Measurements from ENCODE around the gene RYR2. TPM values are rescaled to one million over a fixed set of nuclear protein-coding genes. Genes with fewer than 3 reads are reported as not detected.

The RYR2 gene
- total and polyA plus RNA-seq, 4 donors: 9.2 to 31.2 (median 17.3) TPM

DNA sequence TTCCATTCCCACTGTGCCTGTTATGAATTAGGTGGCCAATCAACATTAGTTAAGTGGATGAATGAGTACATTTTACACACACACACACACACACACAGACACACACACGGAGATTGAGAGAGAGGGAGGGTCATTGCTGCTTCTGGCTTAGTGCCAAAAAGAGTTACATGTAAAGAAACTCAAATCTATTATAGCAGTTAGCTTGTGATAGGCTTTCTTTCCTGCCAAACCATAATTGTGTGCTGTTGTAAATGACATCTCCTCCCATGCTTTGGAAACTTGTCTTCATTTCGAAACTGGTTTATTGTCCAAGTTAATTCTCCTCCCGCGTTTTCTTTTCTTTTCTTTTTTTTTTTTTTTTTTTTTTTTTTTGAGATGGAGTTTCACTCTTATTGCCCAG, 36.3 kb upstream of the RYR2 start:
- no peaks in the 10 kb centered on the region for H3K27me3 ChIP-seq (ENCODE audit: control insufficient read depth, insufficient read depth, low read length)

DNA sequence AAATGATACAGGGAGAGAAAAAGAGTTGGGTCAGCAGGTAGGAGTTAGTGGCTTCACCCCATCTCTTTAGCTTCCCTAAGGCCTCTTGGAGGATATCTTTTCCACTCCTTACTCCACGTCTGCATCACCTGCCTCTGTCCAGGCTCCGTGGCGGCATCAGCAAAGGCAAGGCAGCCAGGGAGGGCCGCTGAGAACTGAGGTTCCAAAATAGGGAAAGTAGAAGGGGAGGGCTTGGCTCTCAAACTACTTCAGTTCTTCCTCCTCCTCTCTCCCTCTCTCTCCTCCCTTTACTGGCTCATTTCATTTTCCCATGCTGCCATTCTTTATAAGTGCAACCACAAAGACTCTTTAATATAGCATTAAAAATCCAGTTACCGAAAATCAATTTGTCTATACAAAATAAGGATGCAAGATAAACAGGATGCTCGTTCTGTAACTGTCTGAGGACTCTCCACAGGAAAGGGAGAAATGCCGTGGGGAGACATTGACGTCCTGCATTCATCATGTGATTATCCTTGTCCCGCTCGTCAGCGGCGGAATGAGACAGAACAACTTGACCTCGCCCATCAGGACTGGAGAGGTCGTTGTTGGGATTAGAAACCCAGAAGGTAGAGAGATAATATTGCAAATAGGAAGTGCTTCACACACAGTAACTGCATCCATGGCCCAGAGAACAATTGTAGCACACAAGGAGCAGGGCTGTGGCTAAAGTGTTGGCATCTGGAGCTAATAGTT, 34.7 kb upstream of the RYR2 start:
- 89% methylated on average over 8 of the region's 14 CpGs for WGBS (ENCODE audit: insufficient coverage)
- H3K9me3 ChIP-seq (ENCODE audit: control insufficient read depth, insufficient read depth, low read length): no peaks in the 10 kb centered on the region
- H3K27me3 ChIP-seq (ENCODE audit: control insufficient read depth, insufficient read depth, low read length): no peaks in the 10 kb centered on the region
- H3K4me3 ChIP-seq (ENCODE audit: low read depth, low read length): no peak overlapping the region
- no peaks in the 10 kb centered on the region for H3K4me1 ChIP-seq (ENCODE audit: control insufficient read depth, insufficient read depth, low read length)
- no peaks in the 10 kb centered on the region for H3K36me3 ChIP-seq (ENCODE audit: control insufficient read depth, insufficient read depth, low read length)
- no peak for DNase-seq (ENCODE audit: low read depth in 4 of 6, low spot score in 6 of 6)
- no peak overlapping the region for H3K27ac ChIP-seq (ENCODE audit: low read depth, low read length)

More for the DNA sequence above, 36.3 kb upstream of the RYR2 start:
- Histone ChIP-seq H3K36me3 (ENCODE audit: control insufficient read depth, insufficient read depth, low read length) (no peaks in the 10 kb centered on the region), H3K9me3 (ENCODE audit: control insufficient read depth, insufficient read depth, low read length) (no peaks in the 10 kb centered on the region), H3K4me3 (ENCODE audit: low read depth, low read length) (no peak overlapping the region), H3K4me1 (ENCODE audit: control insufficient read depth, insufficient read depth, low read length) (no peaks in the 10 kb centered on the region), H3K27ac (ENCODE audit: low read depth, low read length) (no peak overlapping the region)
- peak in 1 of 6 donors; percentile 43 for DNase-seq (ENCODE audit: low read depth in 4 of 6, low spot score in 6 of 6)
- no CpG with 5 or more reads among the region's 4 CpGs for WGBS (ENCODE audit: insufficient coverage)

DNA sequence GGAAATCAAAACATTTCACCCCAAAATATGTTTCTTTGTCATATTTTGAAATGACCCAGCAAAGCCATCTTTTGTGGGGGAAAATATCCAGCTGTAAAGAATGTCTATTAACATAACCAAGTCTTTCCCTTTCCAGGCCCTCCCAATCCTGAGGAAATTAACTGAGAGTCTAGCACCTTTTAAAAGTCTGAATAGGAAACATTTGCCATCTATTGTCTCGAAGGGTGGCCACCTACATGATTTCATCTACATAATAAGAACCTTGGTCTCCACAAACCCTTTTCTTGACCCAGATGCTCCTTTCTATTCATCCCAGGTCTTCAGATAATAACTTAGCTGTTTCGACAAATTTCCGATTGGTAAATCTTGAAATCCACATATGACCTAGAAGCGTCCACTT, 32.4 kb upstream of the RYR2 start:
- Histone ChIP-seq H3K4me3 (ENCODE audit: low read depth, low read length) (no peak overlapping the region), H3K4me1 (ENCODE audit: control insufficient read depth, insufficient read depth, low read length) (peaks cover 4% of the 10 kb centered on the region), H3K27ac (ENCODE audit: low read depth, low read length) (no peak overlapping the region), H3K9me3 (ENCODE audit: control insufficient read depth, insufficient read depth, low read length) (no peaks in the 10 kb centered on the region), H3K36me3 (ENCODE audit: control insufficient read depth, insufficient read depth, low read length) (no peaks in the 10 kb centered on the region), H3K27me3 (ENCODE audit: control insufficient read depth, insufficient read depth, low read length) (no peaks in the 10 kb centered on the region)
- DNase-seq (ENCODE audit: low read depth in 4 of 6, low spot score in 6 of 6): no peak
- 92% methylated on average over 3 of the region's 4 CpGs for WGBS (ENCODE audit: insufficient coverage)

DNA sequence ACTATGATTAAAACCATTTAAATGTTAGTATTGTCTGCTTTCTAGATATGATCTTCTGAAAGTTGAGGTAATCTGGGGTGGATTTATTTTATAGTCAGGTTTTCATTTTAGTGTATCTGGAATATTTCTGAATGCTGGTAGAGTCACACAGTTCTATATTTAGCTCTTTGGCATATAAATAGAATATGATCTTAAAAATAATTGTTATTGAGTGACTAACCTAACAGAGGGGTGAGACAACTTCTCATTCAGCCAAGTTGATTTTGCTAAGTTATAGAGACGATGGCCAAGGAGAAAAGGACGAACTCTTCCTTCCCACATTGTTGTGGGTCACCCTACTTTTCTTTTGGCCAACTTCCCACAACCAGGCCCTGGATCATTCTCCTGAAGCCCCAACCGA, 30.6 kb upstream of the RYR2 start:
- DNase-seq (ENCODE audit: low read depth in 4 of 6, low spot score in 6 of 6): no peak
- no peaks in the 10 kb centered on the region for H3K27me3 ChIP-seq (ENCODE audit: control insufficient read depth, insufficient read depth, low read length)
- WGBS (ENCODE audit: insufficient coverage): no CpG with 5 or more reads among the region's 3 CpGs
- peaks cover 4% of the 10 kb centered on the region for H3K4me1 ChIP-seq (ENCODE audit: control insufficient read depth, insufficient read depth, low read length)
- H3K4me3 ChIP-seq (ENCODE audit: low read depth, low read length): no peak overlapping the region
- no peak overlapping the region for H3K27ac ChIP-seq (ENCODE audit: low read depth, low read length)
- H3K36me3 ChIP-seq (ENCODE audit: control insufficient read depth, insufficient read depth, low read length): no peaks in the 10 kb centered on the region
- H3K9me3 ChIP-seq (ENCODE audit: control insufficient read depth, insufficient read depth, low read length): no peaks in the 10 kb centered on the region

DNA sequence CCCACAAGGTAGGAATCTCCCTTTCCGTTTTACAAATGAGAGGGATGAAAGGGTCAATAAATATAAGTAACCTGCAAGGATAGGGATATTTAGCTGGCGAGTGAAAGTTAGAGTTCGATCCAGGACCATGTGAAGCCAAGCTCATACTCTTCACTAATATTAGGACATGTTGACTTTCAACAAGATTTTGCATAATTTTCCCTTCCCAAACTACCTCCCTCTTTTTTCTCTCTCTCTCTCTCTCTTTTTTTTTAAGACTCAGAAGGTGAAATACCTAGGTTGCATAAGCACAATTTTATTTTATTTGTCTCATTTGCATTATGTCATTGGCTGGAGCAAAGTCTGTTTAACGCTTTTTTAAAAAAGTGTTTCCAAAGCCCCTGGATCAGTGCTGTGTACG, 29.6 kb upstream of the RYR2 start:
- no peaks in the 10 kb centered on the region for H3K27me3 ChIP-seq (ENCODE audit: control insufficient read depth, insufficient read depth, low read length)
- no peaks in the 10 kb centered on the region for H3K36me3 ChIP-seq (ENCODE audit: control insufficient read depth, insufficient read depth, low read length)
- peaks cover 4% of the 10 kb centered on the region for H3K4me1 ChIP-seq (ENCODE audit: control insufficient read depth, insufficient read depth, low read length)
- no peak overlapping the region for H3K4me3 ChIP-seq (ENCODE audit: low read depth, low read length)
- no peak overlapping the region for H3K27ac ChIP-seq (ENCODE audit: low read depth, low read length)
- no peaks in the 10 kb centered on the region for H3K9me3 ChIP-seq (ENCODE audit: control insufficient read depth, insufficient read depth, low read length)
- 89% methylated on average over 2 of the region's 5 CpGs for WGBS (ENCODE audit: insufficient coverage)
- no peak for DNase-seq (ENCODE audit: low read depth in 4 of 6, low spot score in 6 of 6)

DNA sequence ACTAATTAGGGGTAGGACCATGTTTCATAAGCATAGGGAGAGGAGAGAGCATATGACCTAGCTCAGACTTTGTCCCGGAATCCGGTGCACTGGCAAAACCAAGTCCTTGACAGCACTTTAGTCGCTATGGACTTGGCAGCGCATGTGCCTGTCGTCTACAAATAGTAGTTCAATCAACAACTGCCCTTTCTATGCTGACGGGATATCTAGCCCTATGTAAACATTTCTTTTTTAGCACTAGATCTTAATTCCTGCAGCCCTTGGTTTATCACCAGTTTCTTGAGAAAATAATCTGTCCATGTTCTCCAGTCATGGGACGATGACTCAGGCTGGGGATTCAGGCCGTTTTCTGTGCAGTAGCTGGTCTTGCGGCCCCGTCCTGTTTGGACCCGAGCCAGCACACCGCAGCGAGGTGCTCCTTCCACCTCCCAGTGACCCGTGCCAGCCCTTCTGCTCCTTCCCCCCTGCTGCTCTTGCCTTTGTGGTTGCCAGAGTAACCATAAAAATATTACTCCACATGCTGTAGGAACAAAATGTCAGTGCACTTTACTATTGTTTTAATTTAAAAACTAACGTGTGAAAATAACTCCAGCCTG, 29.1 kb upstream of the RYR2 start:
- no peaks in the 10 kb centered on the region for H3K27me3 ChIP-seq (ENCODE audit: control insufficient read depth, insufficient read depth, low read length)
- no peak overlapping the region for H3K27ac ChIP-seq (ENCODE audit: low read depth, low read length)
- peaks cover 4% of the 10 kb centered on the region for H3K4me1 ChIP-seq (ENCODE audit: control insufficient read depth, insufficient read depth, low read length)
- WGBS (ENCODE audit: insufficient coverage): 40% methylated on average over 11 of the region's 15 CpGs
- DNase-seq (ENCODE audit: low read depth in 4 of 6, low spot score in 6 of 6): peak in 2 of 6 donors; percentile 23 to 38
- H3K4me3 ChIP-seq (ENCODE audit: low read depth, low read length): no peak overlapping the region
- no peaks in the 10 kb centered on the region for H3K9me3 ChIP-seq (ENCODE audit: control insufficient read depth, insufficient read depth, low read length)
- no peaks in the 10 kb centered on the region for H3K36me3 ChIP-seq (ENCODE audit: control insufficient read depth, insufficient read depth, low read length)

DNA sequence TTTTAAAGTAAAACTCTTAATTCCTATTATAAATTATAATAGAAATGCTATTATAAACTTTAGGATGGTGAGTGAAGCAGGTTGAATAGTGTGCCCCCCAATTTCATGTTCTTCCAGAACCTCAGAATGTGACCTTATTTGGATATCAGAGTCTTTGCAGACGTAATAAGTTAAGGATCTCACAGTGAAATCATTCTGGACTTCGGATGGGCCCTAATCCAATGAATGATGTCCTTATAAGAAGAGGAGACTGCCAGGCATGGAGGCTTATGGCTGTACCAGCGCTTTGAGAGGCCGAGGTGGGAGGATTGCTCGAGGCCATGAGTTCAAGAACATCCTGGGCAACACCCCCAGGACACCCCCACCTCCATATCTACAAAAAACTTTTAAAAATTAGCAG, 28.4 kb upstream of the RYR2 start:
- WGBS (ENCODE audit: insufficient coverage): 71% methylated on average over 1 of the region's 5 CpGs
- H3K4me3 ChIP-seq (ENCODE audit: low read depth, low read length): no peak overlapping the region
- H3K9me3 ChIP-seq (ENCODE audit: control insufficient read depth, insufficient read depth, low read length): no peaks in the 10 kb centered on the region
- H3K36me3 ChIP-seq (ENCODE audit: control insufficient read depth, insufficient read depth, low read length): no peaks in the 10 kb centered on the region
- H3K4me1 ChIP-seq (ENCODE audit: control insufficient read depth, insufficient read depth, low read length): peaks cover 4% of the 10 kb centered on the region
- DNase-seq (ENCODE audit: low read depth in 4 of 6, low spot score in 6 of 6): no peak
- H3K27ac ChIP-seq (ENCODE audit: low read depth, low read length): no peak overlapping the region
- no peaks in the 10 kb centered on the region for H3K27me3 ChIP-seq (ENCODE audit: control insufficient read depth, insufficient read depth, low read length)

DNA sequence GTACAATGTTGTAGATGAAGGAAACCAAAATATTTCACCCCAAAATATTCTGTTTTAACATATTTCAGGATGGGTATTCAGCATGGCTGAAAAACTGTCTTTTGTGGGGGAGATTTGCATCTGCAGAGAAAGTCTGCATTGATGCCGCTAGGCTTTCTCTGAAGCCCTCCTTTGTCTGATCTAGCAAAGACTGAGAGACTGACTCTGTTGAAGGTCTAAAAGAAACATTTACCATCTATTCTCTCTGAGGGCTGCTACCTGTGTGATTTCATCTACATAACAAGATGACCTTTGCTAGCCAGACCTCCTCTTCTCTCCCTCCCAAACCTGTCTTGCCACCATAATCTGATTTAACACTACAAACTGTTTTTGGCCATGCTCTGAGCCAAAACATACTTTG, 25.4 kb upstream of the RYR2 start:
- Histone ChIP-seq H3K9me3 (ENCODE audit: control insufficient read depth, insufficient read depth, low read length) (no peaks in the 10 kb centered on the region), H3K4me3 (ENCODE audit: low read depth, low read length) (no peak overlapping the region), H3K27ac (ENCODE audit: low read depth, low read length) (no peak overlapping the region), H3K27me3 (ENCODE audit: control insufficient read depth, insufficient read depth, low read length) (no peaks in the 10 kb centered on the region), H3K36me3 (ENCODE audit: control insufficient read depth, insufficient read depth, low read length) (no peaks in the 10 kb centered on the region), H3K4me1 (ENCODE audit: control insufficient read depth, insufficient read depth, low read length) (peaks cover 4% of the 10 kb centered on the region)
- no CpG with 5 or more reads among the region's 1 CpG for WGBS (ENCODE audit: insufficient coverage)
- no peak for DNase-seq (ENCODE audit: low read depth in 4 of 6, low spot score in 6 of 6)

DNA sequence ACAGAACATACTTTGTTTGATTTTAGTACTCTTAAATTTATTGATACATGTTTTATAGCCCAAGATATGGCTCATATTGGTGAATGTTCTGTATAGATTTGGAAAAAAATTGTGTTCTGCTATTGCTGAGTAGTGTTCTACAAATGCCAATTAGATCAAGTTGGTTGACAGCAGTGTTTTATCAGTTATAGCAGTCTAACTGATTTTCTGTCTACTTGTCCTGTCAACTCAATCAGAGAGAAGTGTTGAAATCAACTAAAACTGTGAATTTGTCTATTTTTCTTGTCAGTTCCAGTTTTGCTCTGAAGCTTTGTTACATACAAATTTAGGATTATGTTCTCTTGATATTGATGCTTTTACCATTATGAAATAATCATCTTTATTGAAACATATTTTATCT, 23.1 kb upstream of the RYR2 start:
- no peaks in the 10 kb centered on the region for H3K36me3 ChIP-seq (ENCODE audit: control insufficient read depth, insufficient read depth, low read length)
- H3K27me3 ChIP-seq (ENCODE audit: control insufficient read depth, insufficient read depth, low read length): no peaks in the 10 kb centered on the region
- DNase-seq (ENCODE audit: low read depth in 4 of 6, low spot score in 6 of 6): no peak
- H3K4me1 ChIP-seq (ENCODE audit: control insufficient read depth, insufficient read depth, low read length): no peaks in the 10 kb centered on the region
- H3K4me3 ChIP-seq (ENCODE audit: low read depth, low read length): no peak overlapping the region
- H3K9me3 ChIP-seq (ENCODE audit: control insufficient read depth, insufficient read depth, low read length): no peaks in the 10 kb centered on the region
- H3K27ac ChIP-seq (ENCODE audit: low read depth, low read length): no peak overlapping the region

DNA sequence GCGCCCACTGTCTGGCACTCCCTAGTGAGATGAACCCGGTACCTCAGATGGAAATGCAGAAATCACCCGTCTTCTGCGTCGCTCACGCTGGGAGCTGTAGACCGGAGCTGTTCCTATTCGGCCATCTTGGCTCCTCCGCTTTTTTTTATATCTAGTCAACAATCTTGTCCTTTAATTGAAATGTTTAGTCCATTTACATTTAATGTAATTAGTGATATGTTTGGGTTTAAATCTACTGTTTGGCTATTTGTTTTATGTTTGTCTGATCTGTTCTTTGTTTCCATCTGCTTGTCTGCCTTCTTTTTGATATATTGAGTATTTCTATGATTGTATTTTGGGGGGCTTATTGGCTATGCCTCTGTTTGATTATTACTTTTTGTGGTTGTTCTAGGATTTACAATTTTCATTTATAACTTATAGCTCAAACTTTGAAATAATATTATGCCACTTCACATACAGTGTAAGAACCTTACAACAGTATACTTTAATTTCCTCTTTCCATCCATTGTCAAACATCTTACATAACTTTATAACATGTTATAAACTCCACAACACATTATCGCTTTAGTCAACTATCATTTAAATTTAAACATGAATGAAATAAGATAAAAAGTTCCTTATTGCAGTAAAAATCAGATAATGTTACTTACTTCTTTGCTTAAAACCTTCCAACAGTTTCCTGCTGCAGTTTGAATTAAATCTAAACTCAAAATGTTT, 16.5 kb upstream of the RYR2 start:
- no peaks in the 10 kb centered on the region for H3K9me3 ChIP-seq (ENCODE audit: control insufficient read depth, insufficient read depth, low read length)
- H3K4me1 ChIP-seq (ENCODE audit: control insufficient read depth, insufficient read depth, low read length): no peaks in the 10 kb centered on the region
- no peak overlapping the region for H3K27ac ChIP-seq (ENCODE audit: low read depth, low read length)
- H3K4me3 ChIP-seq (ENCODE audit: low read depth, low read length): no peak overlapping the region
- H3K27me3 ChIP-seq (ENCODE audit: control insufficient read depth, insufficient read depth, low read length): no peaks in the 10 kb centered on the region
- no peaks in the 10 kb centered on the region for H3K36me3 ChIP-seq (ENCODE audit: control insufficient read depth, insufficient read depth, low read length)
- no peak for DNase-seq (ENCODE audit: low read depth in 4 of 6, low spot score in 6 of 6)
- no CpG with 5 or more reads among the region's 10 CpGs for WGBS (ENCODE audit: insufficient coverage)
